Pancreas (tissue), 10 donors: ENCODE data around the gene POLR2F. TPM values are rescaled to one million over a fixed set of nuclear protein-coding genes. Genes with fewer than 3 reads are reported as not detected.

Source experiments
- ATAC-seq, 4 donors: fragments of 200-7000 bp; cut with Tn5 transposase; one replicate each; pipeline versions ENCODE4 v1.8.0 to v1.9.1; 2020; ENCODE audit warnings: mild to moderate bottlenecking in 4 of 4, moderate library complexity in 4 of 4
- DNase-seq, 6 donors: peaks; one replicate each; pipeline ENCODE4 v3.0.0-alpha.2; 2020
- FAIRE-seq: peaks from 2 replicates; lab custom pipeline; 2012; peaks lifted over from hg19 to GRCh38; lab: Jason Lieb, UNC
- H3K27ac ChIP-seq, 4 donors: fragments of 200-600 bp; sonication (generic); 1 replicate in 3 of 4; 2 replicates in 1 of 4; pipeline versions ENCODE4 v1.5.0 to v1.8.0; 2020
- H3K27me3 ChIP-seq, 4 donors: fragments of 200-600 bp; one replicate each; pipeline ENCODE4 v1.8.0; 2021
- H3K36me3 ChIP-seq, 3 donors: fragments of 200-600 bp; sonication (generic) in 1 of 3; one replicate each; pipeline versions ENCODE4 v1.5.0 to v1.8.0; 2020 to 2021
- H3K4me1 ChIP-seq, 3 donors: fragments of 200-600 bp; one replicate each; pipeline ENCODE4 v1.8.0; 2021
- H3K4me3 ChIP-seq, 4 donors: fragments of 200-600 bp; sonication (generic) in 2 of 4; one replicate each; pipeline versions ENCODE4 v1.5.0 to v1.8.0; 2020 to 2021
- H3K9me3 ChIP-seq, 4 donors: fragments of 200-600 bp; one replicate each; pipeline ENCODE4 v1.8.0; 2021
- CTCF ChIP-seq, 4 donors: fragments of 200-600 bp; sonication (generic) in 3 of 4; IDR thresholded peaks; one replicate each; pipeline versions ENCODE4 v1.5.0 to v1.8.0; 2021; ENCODE audit warnings: antibody characterized with exemption in 4 of 4
- WGBS, 2 donors: extraction: QIAGEN DNeasy Blood & Tissue Kit; methylation state at CpG; one replicate each; pipeline ENCODE4 v1.1.7; 2013; 5-methylcytosine and 5-hydroxymethylcytosine counted together
- intact Hi-C, 3 donors: fragments of 100-400 bp; cut with DNase I; formaldehyde crosslinking; loops; one replicate each; pipeline versions ENCODE4 v1.11.1 to v1.14.2; 2022
- polyA plus RNA-seq, 2 donors: library from polyadenylated mRNA; stranded (reverse); fragments of 200-250 nt; gene quantifications; one replicate each; pipeline ENCODE4 v1.2.3, GENCODE V29; 2013
- total RNA-seq, 6 donors: library from RNA; stranded (reverse); fragmentation: NEBNext Ultra II Directional in 4 of 6; extraction: Animal tissue kit (Norgen Biotek cat#: 25700) in 4 of 6; gene quantifications; one replicate each; pipeline versions ENCODE4 v1.2.1 to v1.2.4, GENCODE V29; 2021 to 2023
- donor health status: healthy with polysubstance abuse.
- donor health status: DM: no; HTN: no; CAD: no; lungs with moderate emphysema.
- donor health status: DM: no; HTN: no; CAD: no.
- donor health status: control.
- donor health status: control.
- donor health status: Bipolar disorder and iron deficiency.
- donor health status: DM: yes; HTN: yes; CAD: no.
- donor health status: DM: no; HTN: no; CAD: no.
- donor health status: DM: no; HTN: no; CAD: no.
- donor health status: DM: yes; HTN: yes; CAD: no.

The POLR2F gene
- total and polyA plus RNA-seq, 8 donors, result 21.2 to 74.5 (median 29.3) TPM

GRCh38 chr22:37930952-37931440, 22.5 kb upstream of the POLR2F start:
- intact Hi-C loops, result loop anchor here in 1 of 3 donors (10.0 kb wide), 1 partner anchor 116 kb away; no protein-coding TSS in a partner anchor
- DNase-seq (peak in 2 of 6 donors; percentile 53 to 62), ATAC-seq (peak; percentile 41 to 60 (median 52)), FAIRE-seq (no peak)
- Histone ChIP-seq H3K4me3 (no peak overlapping the region), H3K4me1 (peaks cover 40 to 52% (median 50%) of the 10 kb centered on the region in 3 donors), H3K27me3 (no peaks in the 10 kb centered on the region), H3K36me3 (peaks cover 0 to 10% (median 9%) of the 10 kb centered on the region in 3 donors), H3K27ac (peak overlapping the region; percentile 47 to 71 (median 58)), H3K9me3 (no peaks in the 10 kb centered on the region)
- 24 to 42% methylated on average over 2 of the region's 2 CpGs for WGBS, 2 donors
- TF ChIP-seq CTCF (IDR thresholded peaks at IDR 0.05), result no peak

GRCh38 chr22:37931893-37932389, 21.6 kb upstream of the POLR2F start:
- ATAC-seq, result no peak
- WGBS, 2 donors, result 50 to 51% methylated on average over 6 of the region's 6 CpGs
- no peaks in the 10 kb centered on the region for H3K9me3 ChIP-seq
- no peak for DNase-seq
- intact Hi-C loops, result loop anchor here in 1 of 3 donors (10.0 kb wide), 1 partner anchor 117 kb away; no protein-coding TSS in a partner anchor
- H3K36me3 ChIP-seq, result peaks cover 0 to 9% (median 6%) of the 10 kb centered on the region in 3 donors
- no peaks in the 10 kb centered on the region for H3K27me3 ChIP-seq
- H3K4me1 ChIP-seq, result peaks cover 40 to 50% (median 50%) of the 10 kb centered on the region in 3 donors
- no peak for FAIRE-seq
- peak overlapping the region in 2 of 4 donors; percentile 28 to 73 for H3K27ac ChIP-seq
- H3K4me3 ChIP-seq, result no peak overlapping the region
- TF ChIP-seq CTCF (IDR thresholded peaks at IDR 0.05), result no peak

GRCh38 chr22:37932401-37932800, 21.1 kb upstream of the POLR2F start:
- FAIRE-seq (no peak), ATAC-seq (no peak), DNase-seq (peak in 1 of 6 donors; percentile 50)
- 74 to 76% methylated on average over 10 of the region's 10 CpGs for WGBS, 2 donors
- no peak for TF ChIP-seq CTCF (IDR thresholded peaks at IDR 0.05)
- intact Hi-C loops, result loop anchor here in 1 of 3 donors (10.0 kb wide), 1 partner anchor 118 kb away; no protein-coding TSS in a partner anchor
- no peaks in the 10 kb centered on the region for H3K9me3 ChIP-seq
- H3K4me1 ChIP-seq, result peaks cover 40 to 50% (median 50%) of the 10 kb centered on the region in 3 donors
- no peak overlapping the region for H3K4me3 ChIP-seq
- peaks cover 0 to 11% (median 2%) of the 10 kb centered on the region in 3 donors for H3K36me3 ChIP-seq
- peak overlapping the region in 1 of 4 donors; percentile 73 for H3K27ac ChIP-seq
- H3K27me3 ChIP-seq, result no peaks in the 10 kb centered on the region

DNA sequence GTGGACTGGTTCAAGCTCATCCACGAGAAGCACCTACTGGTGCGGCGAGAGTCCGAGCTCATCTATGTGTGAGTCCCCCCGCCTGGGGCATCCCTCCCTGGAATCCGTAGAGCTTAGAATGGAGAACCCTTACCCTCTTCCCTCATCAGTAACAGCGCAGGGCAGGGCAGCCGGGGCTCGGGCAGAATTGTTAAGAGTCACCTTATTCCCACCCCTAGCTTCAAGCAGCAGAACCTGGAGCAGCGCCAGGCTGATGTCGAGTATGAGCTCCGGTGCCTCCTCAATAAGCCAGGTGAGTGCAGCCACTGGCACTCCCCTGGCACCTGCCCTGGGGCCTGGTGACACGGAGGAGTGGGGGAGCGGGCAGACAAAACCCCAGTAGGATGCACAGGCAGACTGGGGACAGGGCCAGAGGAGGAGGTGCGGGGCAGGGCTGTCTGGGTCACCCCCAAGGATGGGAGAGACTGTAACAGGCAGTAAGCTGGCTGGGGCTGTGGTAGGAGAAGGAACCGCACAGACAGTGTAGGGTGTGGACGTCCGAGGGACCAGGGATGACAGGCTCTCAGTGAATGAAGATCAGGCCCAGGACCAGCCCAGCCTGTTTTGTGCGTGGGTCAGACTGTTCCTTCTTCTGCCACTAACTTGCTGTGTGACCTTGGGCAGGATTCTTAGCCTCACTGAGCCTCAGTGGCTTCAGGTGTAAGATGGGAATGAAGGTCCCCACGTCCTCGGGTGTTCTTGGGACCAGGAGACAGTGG, 20.5 kb upstream of the POLR2F start:
- 58% methylated on average over 21 of the region's 21 CpGs for WGBS, 2 donors
- H3K4me1 ChIP-seq, result peaks cover 40 to 50% (median 50%) of the 10 kb centered on the region in 3 donors
- no peaks in the 10 kb centered on the region for H3K27me3 ChIP-seq
- no peak overlapping the region for H3K4me3 ChIP-seq
- DNase-seq, result peak in 3 of 6 donors; percentile 41 to 78 (median 75)
- H3K9me3 ChIP-seq, result no peaks in the 10 kb centered on the region
- TF ChIP-seq CTCF (IDR thresholded peaks at IDR 0.05), result no peak
- intact Hi-C loops, result loop anchor here in 1 of 3 donors (10.0 kb wide), 1 partner anchor 118 kb away; no protein-coding TSS in a partner anchor
- peak overlapping the region; percentile 40 to 76 (median 60) for H3K27ac ChIP-seq
- H3K36me3 ChIP-seq, result peaks cover 0 to 11% (median 0%) of the 10 kb centered on the region in 3 donors
- peak in 2 of 4 donors; percentile 1 to 3 for ATAC-seq
- no peak for FAIRE-seq
